Psoas muscle (tissue), 8 donors: ENCODE data around the gene NR6A1. TPM values are rescaled to one million over a fixed set of nuclear protein-coding genes. Genes with fewer than 3 reads are reported as not detected.

Experiments used
- ATAC-seq, 4 donors: fragments of 200-7000 bp; cut with Tn5 transposase; one replicate each; pipeline ENCODE4 v1.9.1; 2020; ENCODE audit warnings: moderate library complexity in 3 of 4, mild to moderate bottlenecking in 2 of 4
- DNase-seq, 2 donors: peaks; one replicate each; pipeline ENCODE4 v3.0.0-alpha.2; 2020
- H3K27ac ChIP-seq: fragments of 200-600 bp; one replicate; pipeline ENCODE4 v1.8.0; 2022
- H3K27me3 ChIP-seq, 3 donors: fragments of 200-600 bp in 1 of 3; one replicate each; pipeline versions ENCODE4 v1.6.1 to v1.8.0; 2013 to 2022; ENCODE audit warnings: low read length in 2 of 3, mild to moderate bottlenecking in 2 of 3, moderate library complexity in 1 of 3; ENCODE audit not compliant: insufficient read depth in 3 of 3
- H3K36me3 ChIP-seq, 2 donors: fragments of 200-600 bp in 1 of 2; one replicate each; pipeline versions ENCODE4 v1.6.1 to v1.8.0; 2013 to 2022; ENCODE audit warnings: low read depth in 1 of 2, mild to moderate bottlenecking in 1 of 2, moderate library complexity in 1 of 2; ENCODE audit not compliant: insufficient read depth in 1 of 2
- H3K4me1 ChIP-seq: fragments of 200-600 bp; one replicate; pipeline ENCODE4 v1.8.0; 2022
- H3K4me3 ChIP-seq: fragments of 200-600 bp; one replicate; pipeline ENCODE4 v1.8.0; 2022; ENCODE audit warnings: mild to moderate bottlenecking
- H3K9me3 ChIP-seq: fragments of 200-600 bp; one replicate; pipeline ENCODE4 v1.8.0; 2022
- WGBS, 3 donors: extraction: QIAGEN DNeasy Blood & Tissue Kit; methylation state at CpG; one replicate each; pipeline versions ENCODE4 v1.1.6 to v1.1.7; 2013; 5-methylcytosine and 5-hydroxymethylcytosine counted together
- intact Hi-C, 2 donors: fragments of 100-400 bp; cut with DNase I; formaldehyde crosslinking; loops; one replicate each; pipeline versions ENCODE4 v1.11.0 to v1.14.2; 2022
- polyA plus RNA-seq, 3 donors: library from polyadenylated mRNA; stranded (reverse); fragments of 200-250 nt; gene quantifications; one replicate each; pipeline ENCODE4 v1.2.3, GENCODE V29; 2013
- total RNA-seq, 4 donors: library from RNA; stranded (reverse); fragmentation: NEBNext Ultra II Directional in 2 of 4; extraction: Animal tissue kit (Norgen Biotek cat#: 25700) in 2 of 4; gene quantifications; one replicate each; pipeline versions ENCODE4 v1.2.1 to v1.2.4, GENCODE V29; 2021 to 2023
- TF ChIP-seq, protein P1 (sequence below): fragments of 200-600 bp; IDR thresholded peaks from one replicate; pipeline ENCODE4 v1.8.0; 2022; ENCODE audit warnings: antibody characterized with exemption
- donor health status: healthy with polysubstance abuse.
- donor health status: DM: no; HTN: no; CAD: no; lungs with moderate emphysema.
- donor health status: Bipolar disorder and iron deficiency.
- donor health status: healthy.
- donor health status: DM: yes; HTN: yes; CAD: no.
- donor health status: DM: no; HTN: no; CAD: no.
- donor health status: DM: no; HTN: no; CAD: no.
- donor health status: DM: yes; HTN: yes; CAD: no.

The NR6A1 gene
- total and polyA plus RNA-seq, 7 donors = 0.32 to 2.6 (median 0.70) TPM

DNA sequence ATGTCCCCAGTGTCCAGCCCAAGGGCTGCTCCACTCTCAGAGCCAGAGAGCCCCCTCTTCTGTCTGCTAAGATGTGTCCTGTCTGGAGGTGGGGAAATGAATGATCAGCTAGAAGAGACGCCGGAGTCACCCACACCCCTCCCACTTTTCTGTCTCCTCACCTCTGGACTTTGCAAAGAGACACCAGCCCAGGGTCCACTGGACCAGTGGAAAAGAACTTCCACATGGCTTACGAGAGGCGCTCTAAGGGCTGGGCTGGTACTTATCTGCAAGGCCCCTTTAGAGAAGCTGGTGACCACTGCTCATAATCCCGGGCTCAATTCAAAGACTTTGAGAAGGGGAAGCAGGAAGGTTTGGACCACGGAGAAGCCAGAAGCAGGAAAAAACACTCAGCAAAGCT lies 273.1 kb downstream of the NR6A1 start:
- intact Hi-C loops = no loop called here
- no peaks in the 10 kb centered on the region for H3K36me3 ChIP-seq
- WGBS, 3 donors = 66 to 77% (median 71%) methylated on average over 6 of the region's 6 CpGs
- no peak overlapping the region for H3K4me3 ChIP-seq
- no peak for ATAC-seq
- no peak overlapping the region for H3K27ac ChIP-seq
- TF ChIP-seq, protein P1, sequence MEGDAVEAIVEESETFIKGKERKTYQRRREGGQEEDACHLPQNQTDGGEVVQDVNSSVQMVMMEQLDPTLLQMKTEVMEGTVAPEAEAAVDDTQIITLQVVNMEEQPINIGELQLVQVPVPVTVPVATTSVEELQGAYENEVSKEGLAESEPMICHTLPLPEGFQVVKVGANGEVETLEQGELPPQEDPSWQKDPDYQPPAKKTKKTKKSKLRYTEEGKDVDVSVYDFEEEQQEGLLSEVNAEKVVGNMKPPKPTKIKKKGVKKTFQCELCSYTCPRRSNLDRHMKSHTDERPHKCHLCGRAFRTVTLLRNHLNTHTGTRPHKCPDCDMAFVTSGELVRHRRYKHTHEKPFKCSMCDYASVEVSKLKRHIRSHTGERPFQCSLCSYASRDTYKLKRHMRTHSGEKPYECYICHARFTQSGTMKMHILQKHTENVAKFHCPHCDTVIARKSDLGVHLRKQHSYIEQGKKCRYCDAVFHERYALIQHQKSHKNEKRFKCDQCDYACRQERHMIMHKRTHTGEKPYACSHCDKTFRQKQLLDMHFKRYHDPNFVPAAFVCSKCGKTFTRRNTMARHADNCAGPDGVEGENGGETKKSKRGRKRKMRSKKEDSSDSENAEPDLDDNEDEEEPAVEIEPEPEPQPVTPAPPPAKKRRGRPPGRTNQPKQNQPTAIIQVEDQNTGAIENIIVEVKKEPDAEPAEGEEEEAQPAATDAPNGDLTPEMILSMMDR = no peak
- H3K9me3 ChIP-seq = no peaks in the 10 kb centered on the region
- H3K4me1 ChIP-seq = no peaks in the 10 kb centered on the region
- DNase-seq = no peak
- peaks cover 0 to 39% (median 6%) of the 10 kb centered on the region in 3 donors for H3K27me3 ChIP-seq

DNA sequence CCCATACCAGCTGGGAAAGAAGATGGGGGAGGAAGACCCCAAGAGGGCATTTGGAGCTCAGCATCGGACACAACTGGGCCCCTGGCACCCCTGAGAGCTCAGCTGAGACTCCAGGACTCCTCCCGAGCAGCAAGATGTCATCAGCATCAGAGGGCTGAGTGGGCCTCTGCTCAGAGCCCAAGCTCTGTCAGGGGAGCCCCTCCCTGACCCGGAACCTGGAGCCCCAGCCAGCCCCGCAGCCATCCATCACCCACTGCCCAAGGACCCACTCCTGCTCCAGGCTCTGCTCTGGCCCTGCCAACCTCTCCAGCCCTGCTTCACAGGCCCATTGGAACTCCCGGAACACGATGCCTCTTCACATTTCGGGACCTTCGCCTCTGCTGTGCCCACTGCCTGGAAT lies 273.7 kb downstream of the NR6A1 start:
- H3K9me3 ChIP-seq = no peaks in the 10 kb centered on the region
- peaks cover 0 to 33% (median 4%) of the 10 kb centered on the region in 3 donors for H3K27me3 ChIP-seq
- ATAC-seq (no peak), DNase-seq (no peak)
- no peaks in the 10 kb centered on the region for H3K36me3 ChIP-seq
- H3K4me3 ChIP-seq = no peak overlapping the region
- no peaks in the 10 kb centered on the region for H3K4me1 ChIP-seq
- no peak overlapping the region for H3K27ac ChIP-seq
- intact Hi-C loops = no loop called here
- 89 to 94% (median 92%) methylated on average over 7 to 8 of the region's 8 CpGs for WGBS, 3 donors
- TF ChIP-seq, protein P1 = no peak

GRCh38 chr9:124496463-124496862 lies 274.6 kb downstream of the NR6A1 start:
- Histone ChIP-seq H3K4me3 (no peak overlapping the region), H3K4me1 (no peaks in the 10 kb centered on the region), H3K9me3 (no peaks in the 10 kb centered on the region), H3K27ac (no peak overlapping the region), H3K36me3 (no peaks in the 10 kb centered on the region), H3K27me3 (peaks cover 0 to 24% (median 0%) of the 10 kb centered on the region in 3 donors)
- intact Hi-C loops = no loop called here
- 75 to 78% (median 75%) methylated on average over 15 of the region's 15 CpGs for WGBS, 3 donors
- TF ChIP-seq, protein P1 = no peak
- DNase-seq (no peak), ATAC-seq (no peak)

- no peak for ATAC-seq
- Histone ChIP-seq H3K9me3 (no peaks in the 10 kb centered on the region), H3K4me3 (no peak overlapping the region), H3K36me3 (no peaks in the 10 kb centered on the region), H3K27ac (no peak overlapping the region), H3K4me1 (no peaks in the 10 kb centered on the region), H3K27me3 (peaks cover 0 to 20% (median 0%) of the 10 kb centered on the region in 3 donors)
- intact Hi-C loops = no loop called here
- TF ChIP-seq, protein P1 = no peak
- no peak for DNase-seq
- 83 to 93% (median 88%) methylated on average over 3 of the region's 3 CpGs for WGBS, 3 donors
Measured at GRCh38 chr9:124496075-124496449, 275.0 kb downstream of the NR6A1 start.
